Stimulated activated CD4-positive, alpha-beta T cell treated with anti-CD3 and anti-CD28 coated beads, Interleukin-4, amount 100 ng/mL, for 1 hour (primary cell): ENCODE results near the gene ATG9A.
A peak's percentile ranks its signal among the peaks of the same experiment; 100 is the strongest.

Experiments used
- DNase-seq: peaks from one replicate; pipeline ENCODE4 v3.0.0-alpha.2; 2020

ATG9A gene

DNA sequence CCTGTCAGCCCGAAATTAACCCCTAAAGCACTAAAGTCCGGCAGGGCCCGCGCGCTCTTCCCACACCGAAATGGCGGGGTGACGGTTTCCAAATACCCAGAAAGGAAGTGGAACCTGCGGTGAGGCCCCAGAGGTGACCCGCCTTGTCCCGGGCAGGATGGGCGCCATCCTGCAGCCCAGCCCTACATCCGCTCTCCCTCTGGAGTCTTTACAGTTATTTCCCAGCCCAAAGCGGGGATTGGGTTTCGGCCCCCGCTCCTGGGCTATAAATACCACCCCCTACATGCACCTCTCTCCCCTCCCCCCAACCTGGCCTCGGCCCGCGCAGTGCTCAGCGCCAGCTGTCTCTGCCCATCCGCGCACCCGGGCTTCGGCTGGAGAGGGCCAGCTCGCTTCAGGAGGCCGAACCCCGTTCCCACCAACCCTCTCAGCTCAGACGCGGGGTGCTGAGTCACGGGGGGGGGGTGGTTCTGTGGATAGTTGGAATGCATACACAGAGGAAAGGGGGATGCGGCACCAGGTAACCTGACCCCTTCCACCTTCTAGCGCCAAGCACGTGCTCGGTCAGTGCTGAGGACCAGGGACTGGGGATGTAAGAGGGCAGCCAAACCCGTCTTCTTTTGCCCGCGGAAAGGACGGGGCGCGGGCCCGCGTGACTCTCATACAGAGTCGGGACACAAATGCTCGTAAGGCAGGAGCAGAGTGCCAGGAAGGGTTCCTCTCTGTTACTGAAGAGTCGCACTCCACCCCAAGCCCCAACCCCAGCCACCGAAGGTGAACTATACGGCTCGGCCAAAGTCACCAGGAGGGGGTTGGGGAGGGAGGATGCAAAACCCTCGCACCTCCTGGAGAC, 23.7 kb upstream of the ATG9A start, which contains the start of gene TUBA4B:
TUBA4B (plus strand) TSS at position 344 of the 853 bp plus-strand sequence; CDS start at position 509, 165 bp downstream.
- DNase-seq, result peak; percentile 43

DNA sequence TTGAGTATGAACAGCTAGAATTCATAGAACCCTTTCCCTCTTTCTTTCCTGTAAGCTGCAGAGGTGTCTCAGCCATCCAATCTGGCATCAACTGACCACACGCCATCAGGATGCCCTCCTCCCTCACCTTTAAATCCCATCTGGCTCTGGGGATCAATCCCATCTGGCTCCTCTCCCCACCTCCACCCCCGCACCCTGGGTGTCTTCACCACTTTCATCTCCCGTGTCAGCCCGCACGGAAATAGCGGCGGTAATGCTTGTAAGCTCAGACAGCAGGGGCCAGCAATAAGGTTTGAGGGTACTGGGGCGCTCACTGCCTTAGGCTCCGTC, 23.1 kb upstream of the ATG9A start:
- DNase-seq, result peak; percentile 51

DNA sequence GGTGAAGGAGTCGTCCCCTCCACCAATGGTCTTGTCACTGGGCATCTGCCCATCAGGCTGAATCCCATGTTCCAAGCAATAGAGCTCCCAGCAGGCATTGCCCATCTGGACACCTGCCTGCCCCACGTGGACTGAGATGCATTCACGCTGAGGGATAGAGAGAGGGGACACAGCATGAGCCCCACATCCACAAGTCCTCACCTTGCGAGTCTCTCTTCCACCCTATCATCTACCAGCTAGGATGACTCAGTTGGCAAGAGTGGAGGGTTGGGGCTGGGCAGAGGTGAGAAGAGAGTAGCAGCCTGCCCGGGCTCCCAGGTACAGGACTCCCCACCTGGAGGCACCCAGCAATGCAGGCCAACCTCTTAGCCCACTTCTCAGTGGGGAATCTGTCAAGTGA, 22.6 kb upstream of the ATG9A start:
- DNase-seq, result peak; percentile 38

DNA sequence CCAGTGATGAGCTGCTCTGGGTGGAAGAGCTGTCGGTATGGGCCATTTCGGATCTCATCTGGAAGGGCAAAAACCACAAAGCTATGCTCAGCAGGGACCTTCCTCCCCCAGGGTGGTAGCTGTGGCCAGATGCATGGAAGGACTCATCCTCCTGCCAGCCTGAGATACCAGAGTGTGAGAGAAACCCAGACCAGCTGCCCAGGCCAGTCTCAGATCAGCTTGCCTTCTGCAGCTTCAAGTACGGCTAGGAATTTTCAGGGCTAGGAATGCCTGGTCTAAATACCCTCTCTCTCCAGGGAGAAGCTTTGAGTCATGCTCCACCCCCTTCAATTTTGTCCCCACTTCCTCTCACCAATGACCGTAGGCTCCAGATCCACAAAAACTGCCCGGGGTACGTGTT, 22.2 kb upstream of the ATG9A start:
- DNase-seq, result no peak

DNA sequence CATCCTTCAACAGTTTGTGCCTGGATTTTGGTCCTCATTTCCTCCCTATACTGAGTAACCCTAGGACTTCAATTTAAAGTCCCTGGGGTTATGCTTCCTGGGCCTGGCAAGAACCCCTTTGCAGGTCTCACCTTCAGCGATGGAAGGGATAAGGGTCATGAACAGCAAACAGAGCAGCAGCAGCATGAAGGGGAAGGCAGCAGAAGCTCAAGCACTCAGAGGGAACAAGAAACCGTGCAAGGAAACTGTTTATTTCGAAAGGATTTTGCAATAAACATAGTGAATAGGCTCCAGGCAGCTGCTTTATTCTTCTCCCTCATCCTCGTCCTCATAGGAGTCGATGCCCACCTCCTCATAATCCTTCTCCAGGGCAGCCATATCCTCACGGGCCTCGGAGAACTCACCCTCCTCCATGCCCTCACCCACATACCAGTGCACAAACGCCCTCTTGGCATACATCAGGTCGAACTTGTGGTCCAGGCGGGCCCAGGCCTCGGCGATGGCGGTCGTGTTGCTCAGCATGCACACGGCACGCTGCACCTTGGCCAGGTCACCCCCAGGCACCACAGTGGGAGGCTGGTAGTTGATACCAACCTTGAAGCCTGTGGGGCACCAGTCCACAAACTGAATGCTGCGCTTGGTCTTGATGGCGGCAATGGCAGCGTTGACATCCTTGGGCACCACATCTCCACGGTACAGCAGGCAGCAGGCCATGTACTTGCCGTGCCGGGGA, 20.8 kb upstream of the ATG9A start:
- no peak for DNase-seq

DNA sequence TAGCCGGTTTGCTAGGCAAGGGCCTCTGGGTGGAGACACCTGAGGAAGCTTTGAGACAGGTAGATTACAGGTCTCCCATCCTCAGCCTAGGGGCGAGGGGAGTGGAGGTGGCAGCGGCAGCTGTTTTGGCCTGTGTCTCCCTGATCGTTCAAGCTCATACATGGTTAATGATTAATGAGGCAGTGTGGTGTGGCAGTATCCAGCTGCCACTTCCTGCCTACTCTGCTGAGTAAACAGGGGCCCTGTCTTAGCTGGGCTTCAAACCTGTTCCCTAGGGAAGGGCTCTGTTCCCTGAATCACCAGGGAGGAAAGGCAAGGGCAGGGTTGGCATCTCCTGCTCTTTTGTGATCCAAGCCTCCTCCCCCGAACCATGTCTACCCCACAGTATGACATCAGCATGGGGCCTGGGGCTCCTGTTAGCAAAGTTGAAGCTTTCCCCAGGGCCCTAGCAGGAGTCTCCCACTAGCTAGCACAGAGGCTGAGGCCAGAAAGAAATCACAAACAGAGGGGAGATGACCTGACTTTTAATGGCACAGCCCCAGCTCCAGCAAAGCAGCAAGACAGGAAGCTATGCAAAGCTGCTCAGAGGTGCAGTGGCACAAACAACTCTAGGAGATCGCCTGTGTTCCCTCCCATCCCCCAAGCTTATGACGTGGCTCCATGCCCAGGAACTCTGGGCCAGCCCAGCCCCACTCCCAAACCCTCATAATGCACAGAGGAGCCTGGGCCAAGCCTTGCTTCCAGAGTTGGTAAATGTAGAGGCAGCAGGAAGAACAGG, 20.0 kb upstream of the ATG9A start:
- DNase-seq, result no peak

DNA sequence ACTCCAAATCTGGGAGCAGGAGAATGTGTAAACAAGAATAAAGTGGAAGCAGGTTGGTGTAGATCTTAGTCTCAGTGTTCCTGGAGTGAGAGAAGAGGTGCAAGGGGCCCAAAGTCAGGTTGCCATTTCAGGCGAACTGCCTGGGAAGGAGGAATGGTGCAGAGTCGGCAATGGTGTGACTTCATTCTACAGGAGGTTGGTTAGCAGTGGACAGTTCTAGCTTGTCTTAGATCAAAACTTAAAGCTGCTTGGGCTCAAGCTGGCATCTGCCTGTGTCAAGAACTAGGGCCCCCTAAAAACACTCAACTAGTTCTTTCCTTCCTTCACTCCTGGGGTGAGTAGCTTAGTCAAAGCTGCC, 19.4 kb upstream of the ATG9A start:
- no peak for DNase-seq

DNA sequence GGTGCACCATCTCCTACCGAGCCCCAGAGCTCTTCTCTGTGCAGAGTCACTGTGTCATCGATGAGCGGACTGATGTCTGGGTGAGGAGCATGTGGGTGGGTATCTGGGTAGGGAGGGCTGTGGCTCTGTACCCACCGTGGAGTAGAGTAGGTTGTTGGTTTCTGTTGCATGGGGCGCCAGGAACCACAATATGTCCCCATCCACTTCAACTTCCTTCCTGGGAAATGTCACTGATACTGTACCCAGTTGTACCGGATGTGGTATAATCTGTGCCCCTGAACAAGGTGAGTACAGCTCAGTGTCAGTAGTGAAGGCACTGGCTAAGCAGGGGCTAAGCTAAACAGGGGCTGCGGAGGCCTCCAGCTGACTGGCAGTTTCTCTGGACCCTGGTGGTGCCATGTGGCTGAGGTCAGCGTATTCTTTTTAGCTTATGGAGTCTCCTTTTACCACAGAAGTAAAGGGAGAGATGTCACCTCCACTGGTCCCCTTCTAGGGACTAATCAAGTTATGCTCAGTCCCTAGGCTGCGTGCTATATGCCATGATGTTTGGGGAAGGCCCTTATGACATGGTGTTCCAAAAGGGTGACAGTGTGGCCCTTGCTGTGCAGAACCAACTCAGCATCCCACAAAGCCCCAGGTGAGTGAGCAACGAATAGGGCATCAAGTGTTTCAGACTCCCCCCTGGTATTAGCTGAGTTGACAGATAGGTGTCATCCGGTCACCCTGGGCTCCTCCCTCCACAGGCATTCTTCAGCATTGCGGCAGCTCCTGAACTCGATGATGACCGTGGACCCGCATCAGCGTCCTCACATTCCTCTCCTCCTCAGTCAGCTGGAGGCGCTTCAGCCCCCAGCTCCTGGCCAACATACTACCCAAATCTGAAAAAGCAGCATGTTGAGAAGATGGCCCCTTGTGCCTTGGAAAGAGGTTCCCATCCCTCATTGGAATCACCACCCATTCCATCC, 18.5 kb upstream of the ATG9A start:
- peak; percentile 61 for DNase-seq

DNA sequence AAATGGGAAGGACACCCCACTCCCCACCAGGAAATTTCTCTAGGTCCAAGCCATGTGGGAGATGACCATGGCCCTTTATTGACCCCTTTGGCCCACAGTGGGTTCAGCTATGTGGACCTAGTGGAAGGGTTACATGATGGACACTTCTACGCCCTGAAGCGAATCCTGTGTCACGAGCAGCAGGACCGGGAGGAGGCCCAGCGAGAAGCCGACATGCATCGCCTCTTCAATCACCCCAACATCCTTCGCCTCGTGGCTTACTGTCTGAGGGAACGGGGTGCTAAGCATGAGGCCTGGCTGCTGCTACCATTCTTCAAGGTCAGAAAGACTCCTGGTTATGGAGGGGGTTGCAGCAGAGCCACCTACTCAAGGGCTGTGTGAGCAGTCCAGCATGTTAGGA, 17.1 kb upstream of the ATG9A start:
- DNase-seq, result no peak

DNA sequence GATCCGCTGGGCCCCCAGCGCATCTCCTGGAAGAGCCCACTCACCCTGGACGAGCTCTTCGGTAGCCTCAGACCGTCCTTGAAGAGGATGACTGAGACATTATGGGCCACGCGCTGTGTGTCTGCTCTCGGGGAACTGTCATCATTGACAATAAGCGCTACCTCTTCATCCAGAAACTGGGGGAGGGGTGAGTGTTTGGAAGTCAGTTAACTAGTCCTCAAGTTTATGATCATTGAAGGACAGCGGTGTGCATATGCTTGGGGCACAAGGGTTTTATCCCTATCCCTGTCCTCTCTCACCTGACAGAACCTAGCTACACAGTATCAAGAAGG, 16.4 kb upstream of the ATG9A start:
- DNase-seq, result no peak

DNA sequence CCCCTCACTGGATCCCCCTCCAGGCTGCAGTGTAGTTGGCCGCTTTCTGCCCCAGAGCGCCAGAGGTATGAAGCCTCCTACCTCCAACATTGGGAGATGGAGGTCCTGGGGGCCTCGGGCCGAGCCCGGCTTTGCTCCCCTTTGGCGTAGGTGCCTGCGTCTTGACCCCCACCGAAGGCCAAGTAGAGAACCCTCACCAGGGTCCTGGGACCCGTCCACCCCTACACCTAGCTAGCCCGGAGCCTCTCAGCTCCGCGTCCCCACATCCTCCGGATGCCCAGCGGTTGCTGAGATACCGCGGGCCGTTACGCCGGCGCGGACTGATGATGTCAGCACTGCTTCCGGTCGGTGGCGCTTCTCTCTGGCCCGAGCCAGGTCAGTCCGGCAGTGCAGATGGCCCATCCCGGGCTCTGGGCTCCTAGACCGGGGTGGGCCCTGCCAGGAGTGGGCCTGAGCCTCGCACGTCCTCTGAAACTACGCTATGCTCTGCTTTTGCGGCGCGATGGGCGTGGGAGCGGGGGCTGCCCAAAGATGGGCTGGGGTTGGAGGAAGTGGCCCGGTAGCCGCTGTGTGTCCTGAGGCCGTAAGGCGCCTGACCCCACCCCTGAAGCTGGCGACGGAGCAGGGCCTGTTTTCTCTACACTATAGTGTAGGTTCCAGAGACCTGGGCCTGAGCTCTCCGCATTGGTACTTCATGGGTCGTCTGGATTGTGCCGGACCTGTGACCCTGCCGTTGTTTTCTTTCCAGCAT, 15.9 kb upstream of the ATG9A start, which contains the start of the genes GLB1L and STK16:
GLB1L (minus strand) TSS at position 297 of the 751 bp plus-strand sequence. CDS start 1,871 bp downstream, outside the sequence.
STK16 (plus strand) TSS at position 332 of the 751 bp plus-strand sequence. CDS start 521 bp downstream, outside the sequence.
- DNase-seq, result peak; percentile 89

DNA sequence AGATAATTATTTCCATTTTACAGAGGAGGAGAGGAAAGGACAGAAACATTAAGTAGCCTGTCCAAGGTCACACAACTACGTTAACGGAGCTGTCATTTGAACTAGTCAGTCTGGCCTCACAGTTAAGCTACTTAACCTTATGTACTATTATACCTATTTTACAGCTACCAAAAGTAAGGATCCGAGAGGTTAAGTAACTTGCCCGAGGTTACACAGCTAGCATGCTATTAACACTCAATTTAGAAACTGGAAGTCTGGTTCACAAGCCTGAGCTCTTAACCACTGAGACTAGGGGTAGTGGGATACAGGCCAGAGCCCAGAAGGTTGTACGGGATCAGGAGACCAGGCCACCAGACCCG, 15.3 kb upstream of the ATG9A start:
- DNase-seq, result no peak

DNA sequence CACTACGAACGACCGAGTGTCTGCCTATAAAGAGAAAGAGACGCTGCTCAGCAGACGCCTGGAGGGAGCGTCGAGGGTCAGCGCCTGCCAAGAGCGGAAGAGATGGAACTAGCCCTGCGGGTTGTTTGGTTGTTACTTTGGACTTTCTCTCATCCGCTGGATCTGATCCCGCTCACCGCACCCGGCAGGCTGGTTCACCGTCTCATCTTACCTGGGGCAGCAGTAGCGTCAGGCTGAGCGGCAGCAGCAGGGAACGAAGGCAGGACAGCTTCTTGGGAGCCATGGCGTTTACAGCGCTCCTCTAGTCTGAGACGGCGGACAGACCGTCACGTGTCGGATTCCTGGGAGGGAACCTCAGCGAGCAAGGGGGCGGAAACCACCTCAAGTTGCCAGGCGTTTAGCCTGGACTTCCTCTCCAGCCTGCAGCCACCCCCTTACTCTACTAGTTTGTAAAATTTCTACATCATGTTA, 13.9 kb upstream of the ATG9A start:
- no peak for DNase-seq

DNA sequence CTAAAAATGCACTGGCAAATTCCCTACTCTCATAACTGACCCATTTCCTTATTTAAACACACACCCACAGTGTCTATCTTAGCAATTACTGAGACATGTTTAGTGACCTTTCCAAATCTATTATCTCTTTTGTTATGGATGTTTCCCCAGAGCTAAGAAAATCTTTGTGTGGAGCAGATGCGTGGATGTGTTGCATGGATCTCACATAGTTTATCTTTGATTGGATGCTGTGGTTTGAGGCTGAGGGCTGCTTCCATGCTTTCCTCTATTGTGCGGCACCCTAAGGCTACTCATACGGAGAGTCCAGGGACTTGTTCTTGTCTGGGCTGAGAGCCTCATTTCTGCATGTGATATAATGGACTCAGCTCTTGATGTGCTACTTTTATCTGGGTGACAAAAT, 4.9 kb upstream of the ATG9A start:
- no peak for DNase-seq

DNA sequence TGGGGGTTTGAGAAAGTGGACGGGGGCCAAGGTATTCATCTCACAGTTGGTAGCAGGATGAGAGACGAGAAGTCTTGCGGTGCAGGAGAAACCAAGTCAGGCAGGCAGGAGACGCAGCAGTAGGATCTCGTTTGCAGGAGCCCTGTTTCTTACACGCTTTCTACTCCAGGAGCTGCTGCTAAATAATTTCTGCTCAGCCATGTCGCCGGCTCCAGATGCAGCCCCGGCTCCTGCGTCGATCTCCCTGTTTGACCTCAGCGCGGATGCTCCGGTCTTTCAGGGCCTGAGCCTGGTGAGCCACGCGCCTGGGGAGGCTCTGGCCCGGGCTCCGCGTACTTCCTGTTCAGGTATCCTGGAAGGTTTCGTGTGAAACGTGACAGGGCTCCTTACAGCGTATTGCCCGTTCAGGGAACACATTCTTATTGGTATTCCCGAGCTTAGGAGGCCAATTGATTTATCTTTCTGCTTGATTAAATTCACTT, 664 bp upstream of the ATG9A start:
- DNase-seq, result peak; percentile 49

DNA sequence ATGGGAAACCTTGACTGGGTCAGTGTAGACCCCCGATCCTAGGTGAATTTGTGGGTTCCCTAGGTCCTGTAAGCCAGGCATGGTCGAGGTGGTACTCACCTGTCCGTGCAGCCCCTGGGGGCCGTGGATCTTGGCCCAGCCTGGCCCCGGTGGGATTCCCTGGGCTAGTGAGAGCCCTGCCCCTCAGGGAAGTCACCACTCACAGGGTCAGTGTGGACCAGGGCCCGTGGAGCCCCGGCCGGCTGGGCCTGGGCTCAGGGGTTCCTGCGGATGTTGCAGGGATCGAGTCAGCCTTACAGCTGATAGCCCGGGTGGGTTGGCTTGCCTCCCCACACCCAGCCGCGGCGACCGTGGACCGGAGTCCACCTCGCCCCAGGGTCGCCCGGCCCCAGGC, 528 bp downstream of the ATG9A start:
- DNase-seq, result no peak

DNA sequence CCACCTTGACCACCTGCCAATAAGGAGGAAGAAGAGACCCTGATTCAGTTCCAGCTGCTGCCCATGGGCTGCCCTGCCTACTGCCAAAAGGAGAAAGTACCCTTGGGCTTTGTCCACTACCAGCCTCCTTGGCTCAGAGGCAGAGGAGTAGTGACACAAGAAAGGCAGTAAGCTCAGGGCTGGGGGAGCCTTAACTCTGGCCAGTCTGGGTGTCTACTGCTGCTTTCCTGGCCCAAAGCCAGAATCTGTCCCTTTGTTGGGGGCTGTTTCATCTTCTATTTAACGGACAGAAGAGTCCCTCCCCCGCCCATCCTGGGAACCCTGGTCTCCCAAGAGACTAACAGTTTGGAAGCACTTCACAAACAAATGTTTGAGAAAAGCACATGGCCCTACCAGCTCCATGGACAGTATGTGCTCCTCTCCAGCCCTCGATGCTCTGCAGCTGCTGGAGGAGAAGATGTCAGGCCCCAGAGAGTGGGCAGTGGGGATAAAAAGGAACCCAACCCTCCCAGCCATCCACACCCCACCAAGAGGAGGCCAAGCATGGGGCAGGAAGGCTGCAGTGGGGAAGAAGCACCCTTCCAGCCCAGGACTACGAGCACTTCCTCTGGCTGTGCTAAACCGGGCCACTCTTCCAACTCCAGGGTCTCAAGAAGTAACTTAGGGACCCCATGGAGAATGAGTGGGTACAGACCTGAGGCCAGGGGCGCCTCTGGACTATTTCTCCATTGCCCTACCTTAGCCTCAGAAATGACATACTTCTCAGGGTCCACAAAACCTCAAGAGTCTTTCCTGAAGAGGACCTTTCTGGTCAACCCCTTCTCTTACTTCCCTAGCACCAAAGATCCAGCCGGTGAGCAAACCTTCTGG, 1.2 kb downstream of the ATG9A start:
- no peak for DNase-seq

DNA sequence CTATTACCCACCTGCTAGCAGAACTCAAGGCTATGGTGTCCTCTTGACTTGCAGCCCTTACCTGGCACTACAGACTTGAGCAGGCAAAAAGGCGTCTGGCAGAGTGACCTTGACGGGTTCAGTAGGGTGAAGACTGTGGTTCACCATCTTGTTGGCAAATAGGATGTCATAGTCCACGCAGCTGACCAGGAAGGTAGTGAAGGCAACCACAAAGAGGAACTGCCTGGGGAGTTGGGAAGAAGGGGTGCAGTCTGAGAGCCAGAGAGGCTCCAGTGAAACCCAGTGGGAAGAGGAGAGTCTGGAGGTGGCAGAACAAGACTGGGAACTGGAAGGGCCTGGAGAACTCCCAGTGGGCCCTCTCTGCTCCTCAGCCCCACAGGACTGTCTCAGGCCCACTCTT, 4.1 kb downstream of the ATG9A start:
- DNase-seq, result no peak

DNA sequence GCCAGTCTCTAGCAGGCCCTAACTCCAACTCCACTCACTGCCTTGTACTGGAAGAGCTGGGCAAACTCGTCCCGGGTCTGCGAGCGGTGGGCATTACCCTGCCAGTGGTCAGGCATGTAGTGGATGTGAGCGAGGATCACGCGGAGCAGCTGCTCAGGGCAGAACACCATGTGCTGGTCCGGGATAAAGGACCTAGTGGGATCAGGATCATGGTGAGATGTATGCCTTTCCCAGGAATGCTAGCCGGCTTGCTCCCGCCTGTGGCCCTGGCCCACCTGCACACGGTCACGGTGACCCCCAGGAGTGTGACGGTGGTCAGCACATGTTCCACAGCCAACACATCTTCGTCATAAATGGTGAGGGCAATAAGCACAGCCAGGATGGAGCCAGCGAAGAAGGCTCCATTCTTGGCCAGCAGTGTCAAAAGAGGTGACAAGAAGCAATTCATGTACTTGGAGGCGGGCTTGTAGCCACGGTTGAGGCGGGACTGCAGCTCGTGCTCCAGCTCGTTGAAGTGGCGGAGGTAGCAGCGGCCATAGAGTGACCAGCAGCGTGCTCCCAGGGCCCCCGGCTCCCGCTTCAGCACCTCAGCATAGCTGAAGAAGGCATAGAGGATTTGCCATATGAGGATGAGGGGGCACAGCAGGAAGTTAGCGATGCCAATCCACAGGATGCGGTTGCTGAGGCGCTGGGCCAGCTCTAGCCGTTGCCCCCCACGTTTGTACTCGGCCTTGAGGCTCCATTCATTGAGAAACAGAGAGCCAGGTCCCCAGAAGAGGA, 5.4 kb downstream of the ATG9A start:
- DNase-seq, result no peak
